Mammary epithelial cell (primary cell): ENCODE data around the gene DRICH1.

Experiments
- CTCF ChIP-seq, 2 donors: IDR thresholded peaks in 1 of 2; conservative IDR thresholded peaks in 1 of 2; 2 replicates each; pipeline ENCODE4 v1.5.1; 2011 to 2012; ENCODE audit warnings: inconsistent platforms in 2 of 2, low read length in 2 of 2, mild to moderate bottlenecking in 2 of 2, control low read depth in 1 of 2, low read depth in 1 of 2; ENCODE audit not compliant: insufficient read depth in 1 of 2; ENCODE audit errors: extremely low read depth in 1 of 2
- EZH2 ChIP-seq: IDR thresholded peaks from 2 replicates; pipeline ENCODE4 v1.6.1; 2012; ENCODE audit warnings: low read length, inconsistent platforms, borderline replicate concordance

GRCh38 chr22:23649071-23649501, 17.0 kb upstream of the DRICH1 start:
- TF ChIP-seq CTCF (conservative IDR thresholded peaks at IDR 0.05 in 1 of 2, IDR thresholded peaks at IDR 0.05 in 1 of 2; ENCODE audit: extremely low read depth in 1 of 2, insufficient read depth in 1 of 2, low read depth in 1 of 2, low read length in 2 of 2): no peak
- TF ChIP-seq EZH2: no peak
